Kidney (tissue), 14 donors: ENCODE data around the gene ZIC5. TPM values are rescaled to one million over a fixed set of nuclear protein-coding genes. Genes with fewer than 3 reads are reported as not detected.
A peak's percentile ranks its signal among the peaks of the same experiment; 100 is the strongest.

Experiments
- DNase-seq, 5 donors: peaks; one replicate each; pipeline ENCODE4 v3.0.0-alpha.2; 2013 to 2020
- FAIRE-seq: peaks from 2 replicates; lab custom pipeline; 2012; peaks lifted over from hg19 to GRCh38; lab: Jason Lieb, UNC
- H3K27ac ChIP-seq, 2 donors: one replicate each; pipeline ENCODE4 v1.7.0; 2013; ENCODE audit warnings: low read depth in 2 of 2, low read length in 2 of 2, inconsistent platforms in 1 of 2
- H3K27me3 ChIP-seq: one replicate; pipeline ENCODE4 v1.7.1; 2013; ENCODE audit warnings: low read length, inconsistent platforms; ENCODE audit not compliant: control insufficient read depth, insufficient read depth
- H3K36me3 ChIP-seq, 3 donors: one replicate each; pipeline versions ENCODE4 v1.7.0 to v1.7.1; 2013; ENCODE audit warnings: low read length in 3 of 3, control low read depth in 1 of 3, inconsistent platforms in 1 of 3; ENCODE audit not compliant: insufficient read depth in 3 of 3, control insufficient read depth in 2 of 3
- H3K4me1 ChIP-seq, 3 donors: one replicate each; pipeline versions ENCODE4 v1.7.0 to v1.7.1; 2013; ENCODE audit warnings: low read length in 3 of 3, inconsistent platforms in 1 of 3, low read depth in 1 of 3; ENCODE audit not compliant: control insufficient read depth in 2 of 3, insufficient read depth in 2 of 3
- H3K4me3 ChIP-seq, 3 donors: one replicate each; pipeline versions ENCODE4 v1.7.0 to v1.8.1; 2013; ENCODE audit warnings: low read length in 3 of 3, control low read depth in 1 of 3, inconsistent platforms in 1 of 3
- H3K9ac ChIP-seq, 3 donors: one replicate each; pipeline versions ENCODE4 v1.7.0 to v1.7.1; 2013; ENCODE audit warnings: low read length in 3 of 3, control low read depth in 1 of 3, inconsistent platforms in 1 of 3
- H3K9me3 ChIP-seq, 3 donors: one replicate each; pipeline versions ENCODE4 v1.7.0 to v1.7.1; 2013; ENCODE audit warnings: low read length in 3 of 3, control low read depth in 1 of 3, inconsistent platforms in 1 of 3; ENCODE audit not compliant: control insufficient read depth in 2 of 3, insufficient read depth in 1 of 3
- CTCF ChIP-seq: IDR thresholded peaks from 3 replicates; pipeline ENCODE4 v1.5.1; 2012; ENCODE audit warnings: mild to moderate bottlenecking, moderate library complexity, borderline replicate concordance; ENCODE audit not compliant: insufficient read depth; ENCODE audit errors: extremely low read depth
- intact Hi-C: fragments of 100-400 bp; cut with DNase I; formaldehyde crosslinking; loops from one replicate; pipeline ENCODE4 v1.11.1; 2022
- polyA plus RNA-seq: library from polyadenylated mRNA; stranded (reverse); fragments of 350-450 nt; fragmentation: Illumina TruSeq; extraction: RNeasy Lipid Tissue Mini Kit (QIAGEN cat#74804); gene quantifications from one replicate; pipeline ENCODE4 v1.2.3, GENCODE V29; 2014; ENCODE audit warnings: low read depth, low replicate concordance; ENCODE audit not compliant: insufficient read depth
- total RNA-seq: library from RNA; stranded (reverse); fragmentation: NEBNext Ultra II Directional; extraction: Animal tissue kit (Norgen Biotek cat#: 25700); gene quantifications from one replicate; pipeline ENCODE4 v1.2.1, GENCODE V29; 2021
- donor health status: control.
- donor health status: control.
- donor health status: control.
- donor health status: control.
- donor health status: control.
- donor health status: DM: yes; HTN: yes; CAD: no.
- donor health status: Normal renal cell carcinoma (clear cell type).

ZIC5 gene
- total and polyA plus RNA-seq, 2 donors from 2014 or later, result not detected

DNA sequence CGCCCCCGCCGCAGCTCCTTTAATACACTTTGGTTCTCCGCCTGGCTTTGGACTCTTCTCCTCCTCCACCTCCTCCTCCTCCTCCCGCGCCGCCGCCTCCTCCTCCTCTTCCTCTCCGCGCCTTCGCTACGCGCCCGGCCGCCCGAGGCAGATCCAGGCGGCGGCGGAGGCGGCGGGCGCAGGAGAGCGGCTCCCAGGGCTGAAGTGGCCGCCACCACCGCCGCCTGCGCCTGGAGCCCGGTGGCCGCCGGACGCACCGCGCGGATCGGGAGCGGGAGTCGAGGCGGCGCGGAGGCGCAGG is 10.1 kb upstream of the ZIC5 start, which contains the start of gene ZIC2:
Gene ZIC2, plus strand, starts transcription at position 50 of the 301 bp plus-strand sequence. CDS start 281 bp downstream, outside the sequence.
- intact Hi-C loops, result no loop called here
- no peak within 1 kb of the TSS for H3K4me3 ChIP-seq
- no peak for TF ChIP-seq CTCF
- H3K9ac ChIP-seq, result no peak within 1 kb of the TSS
- peak in 3 of 5 donors; percentile 24 to 29 (median 27) for DNase-seq
- no peaks in the 10 kb centered on the region for H3K36me3 ChIP-seq
- no peak within 1 kb of the TSS for H3K27ac ChIP-seq
- peaks cover 0 to 10% (median 0%) of the 10 kb centered on the region in 3 donors for H3K4me1 ChIP-seq
- FAIRE-seq, result no peak
- H3K27me3 ChIP-seq, result peaks cover 59% of the 10 kb centered on the region
- peaks cover 0 to 2% (median 0%) of the 10 kb centered on the region in 3 donors for H3K9me3 ChIP-seq

DNA sequence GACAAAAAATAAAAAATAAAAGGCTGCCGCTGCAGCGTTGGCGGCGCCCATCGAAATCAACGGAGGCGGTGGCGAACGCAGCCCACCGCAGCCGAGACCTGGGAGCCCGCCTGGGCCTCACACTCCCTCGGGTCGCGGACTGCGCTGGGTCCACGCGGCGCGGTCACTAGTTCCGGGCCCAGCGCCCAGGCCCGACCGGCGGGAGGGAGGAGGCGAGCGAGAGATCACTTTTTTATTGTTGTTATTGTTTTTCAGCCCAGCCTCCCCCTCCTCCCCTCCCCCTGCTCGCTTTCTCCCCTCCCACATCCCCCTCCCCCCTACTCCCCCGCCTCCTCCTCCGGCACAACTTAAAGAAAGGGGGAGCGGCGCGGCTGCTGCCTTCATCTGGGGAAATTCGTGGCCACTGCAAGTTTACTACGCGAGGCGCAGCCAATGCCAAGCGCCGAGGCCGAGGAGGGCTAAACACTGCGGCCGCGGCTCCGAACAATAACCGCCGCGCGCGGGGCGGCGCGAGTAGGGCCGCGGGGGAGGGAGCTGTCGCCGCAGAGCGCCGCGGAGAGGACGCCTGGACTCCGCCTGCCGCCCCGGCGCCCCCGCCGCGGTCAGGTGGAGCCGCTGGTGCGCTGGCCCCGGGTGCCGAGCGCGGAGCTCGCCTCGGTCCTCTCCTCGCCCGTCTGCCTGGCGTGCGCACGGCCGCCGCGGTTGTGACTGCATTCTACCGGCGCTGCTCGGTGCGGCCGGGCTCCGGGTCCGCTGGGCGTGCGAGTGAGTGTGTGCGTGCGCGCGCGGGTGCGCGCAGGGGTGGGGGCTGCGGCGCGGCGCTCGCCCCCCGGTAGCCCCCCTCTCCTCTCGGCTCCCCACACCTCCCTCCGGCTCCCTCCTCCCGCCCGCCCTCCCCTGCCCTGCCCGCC is 9.5 kb upstream of the ZIC5 start:
- intact Hi-C loops, result no loop called here
- Histone ChIP-seq H3K9me3 (peaks cover 0 to 2% (median 0%) of the 10 kb centered on the region in 3 donors), H3K9ac (no peak overlapping the region), H3K27ac (no peak overlapping the region), H3K36me3 (no peaks in the 10 kb centered on the region), H3K4me3 (no peak overlapping the region), H3K27me3 (peaks cover 59% of the 10 kb centered on the region), H3K4me1 (peaks cover 0 to 10% (median 0%) of the 10 kb centered on the region in 3 donors)
- DNase-seq, result peak; percentile 31 to 76 (median 52)
- no peak for TF ChIP-seq CTCF
- FAIRE-seq, result no peak

GRCh38 chr13:99980201-99980823 is 8.7 kb upstream of the ZIC5 start:
- no peak overlapping the region for H3K9ac ChIP-seq
- peaks cover 0 to 10% (median 0%) of the 10 kb centered on the region in 3 donors for H3K4me1 ChIP-seq
- peaks cover 62% of the 10 kb centered on the region for H3K27me3 ChIP-seq
- FAIRE-seq, result no peak
- peak; percentile 65 to 79 (median 73) for DNase-seq
- H3K36me3 ChIP-seq, result no peaks in the 10 kb centered on the region
- H3K27ac ChIP-seq, result no peak overlapping the region
- peaks cover 0 to 2% (median 0%) of the 10 kb centered on the region in 3 donors for H3K9me3 ChIP-seq
- TF ChIP-seq CTCF, result no peak
- H3K4me3 ChIP-seq, result no peak overlapping the region
- intact Hi-C loops, result no loop called here
